ENCODE data around the gene GATA3. TPM values are rescaled to one million over a fixed set of nuclear protein-coding genes. Genes with fewer than 3 reads are reported as not detected.
A peak's percentile ranks its signal among the peaks of the same experiment; 100 is the strongest.

GATA3 gene
- total and polyA plus RNA-seq, 2 of the 8 experiments (the other 6 are each of a cell fraction or from before 2014, with no cell fraction given), result 0.02 to 0.43 TPM

GRCh38 chr10:8063128-8063908 lies 8.8 kb downstream of the GATA3 start (continued):
- TF ChIP-seq TAF1 (IDR thresholded peaks at IDR 0.05; ENCODE audit: low read depth, low read length) (no peak), BACH1 (IDR thresholded peaks at IDR 0.05; ENCODE audit: low read length) (no peak), POU5F1 (IDR thresholded peaks at IDR 0.05; ENCODE audit: low read depth, low read length) (no peak), SUZ12 (IDR thresholded peaks at IDR 0.05; ENCODE audit: low read length) (peak; percentile 46; the same call in 1 of the 2 replicates), HDAC2 (IDR thresholded peaks at IDR 0.05; ENCODE audit: borderline replicate concordance in 1 of 2, low read depth in 2 of 2, low read length in 2 of 2) (0 out of 4 replicates have a peak, but pooled peaks of 1 of the 2 experiments have one; percentile 61), RFX5 (IDR thresholded peaks at IDR 0.05; ENCODE audit: borderline replicate concordance, low read depth, low read length) (no peak), SP2 (IDR thresholded peaks at IDR 0.05; ENCODE audit: low read length) (no peak), CBX8 (IDR thresholded peaks at IDR 0.05; ENCODE audit: borderline replicate concordance, low read depth, low read length) (no peak), CEBPB (IDR thresholded peaks at IDR 0.05; ENCODE audit: low read depth, low read length) (no peak), NANOG (IDR thresholded peaks at IDR 0.05; ENCODE audit: insufficient read depth, low read depth, low read length, poor library complexity, severe bottlenecking) (peak; percentile 71), MAX (IDR thresholded peaks at IDR 0.05) (no peak), SIN3A (conservative IDR thresholded peaks at IDR 0.05 in 1 of 2, IDR thresholded peaks at IDR 0.05 in 1 of 2; ENCODE audit: low read depth in 1 of 2, low read length in 2 of 2) (no peak), EP300 (IDR thresholded peaks at IDR 0.05; ENCODE audit: borderline replicate concordance in 1 of 2, low read depth in 2 of 2, low read length in 2 of 2) (no peak), EGR1 (IDR thresholded peaks at IDR 0.05; ENCODE audit: borderline replicate concordance, low read depth, low read length) (peak; percentile 69), HDAC6 (IDR thresholded peaks at IDR 0.05; ENCODE audit: low read depth, low read length) (no peak), KDM5A (IDR thresholded peaks at IDR 0.05; ENCODE audit: low read length) (no peak), SP4 (IDR thresholded peaks at IDR 0.05; ENCODE audit: low read length) (no peak), POLR2AphosphoS5 (IDR thresholded peaks at IDR 0.05; ENCODE audit: low read depth, low read length) (no peak), NRF1 (IDR thresholded peaks at IDR 0.05; ENCODE audit: low read depth, low read length) (no peak), E2F6 (IDR thresholded peaks at IDR 0.05) (no peak), TEAD4 (IDR thresholded peaks at IDR 0.05; ENCODE audit: low read depth, low read length) (peak; percentile 51; the same call in 1 of the 2 replicates), JUND (IDR thresholded peaks at IDR 0.05; ENCODE audit: low read length) (no peak), CHD1 (IDR thresholded peaks at IDR 0.05; ENCODE audit: low read depth, low read length) (no peak), SIX5 (IDR thresholded peaks at IDR 0.05; ENCODE audit: low read depth, low read length) (no peak)

Measured in H1 (cell line).